Peyer's patch (tissue), 4 donors: ENCODE data around the gene NCKAP5. TPM values are rescaled to one million over a fixed set of nuclear protein-coding genes. Genes with fewer than 3 reads are reported as not detected.

Experiments
- DNase-seq, 3 donors: peaks; one replicate each; pipeline ENCODE4 v3.0.0-alpha.2; 2017 to 2019
- H3K27ac ChIP-seq, 4 donors: fragments of 200-600 bp; sonication (generic); one replicate each; pipeline ENCODE4 v1.5.1; 2016 to 2019
- H3K27me3 ChIP-seq, 2 donors: fragments of 200-600 bp; sonication (generic); one replicate each; pipeline ENCODE4 v1.5.1; 2019
- H3K36me3 ChIP-seq, 3 donors: fragments of 200-600 bp; sonication (generic); one replicate each; pipeline ENCODE4 v1.5.1; 2016 to 2019
- H3K4me1 ChIP-seq, 4 donors: fragments of 200-600 bp; sonication (generic); one replicate each; pipeline ENCODE4 v1.5.1; 2016 to 2019
- H3K4me3 ChIP-seq, 4 donors: fragments of 200-600 bp; sonication (generic); 1 replicate in 3 of 4; 2 replicates in 1 of 4; pipeline ENCODE4 v1.5.1; 2016 to 2019; ENCODE audit warnings: mild to moderate bottlenecking in 1 of 4
- H3K9me3 ChIP-seq, 4 donors: fragments of 200-600 bp; sonication (generic); one replicate each; pipeline ENCODE4 v1.5.1; 2016 to 2019; ENCODE audit warnings: mild to moderate bottlenecking in 1 of 4
- CTCF ChIP-seq, 6 experiments: fragments of 450-650 bp in 4 of 6; fragments of 200-600 bp in 2 of 6; sonication (generic) in 1 of 6; IDR thresholded peaks; one replicate each; pipeline ENCODE4 v1.5.1; 2017 to 2019; ENCODE audit warnings: antibody characterized with exemption in 6 of 6, mild to moderate bottlenecking in 3 of 6, moderate library complexity in 1 of 6
- POLR2A ChIP-seq, 2 donors: fragments of 450-650 bp; IDR thresholded peaks; one replicate each; pipeline ENCODE4 v1.5.1; 2017; ENCODE audit warnings: antibody characterized with exemption in 2 of 2, mild to moderate bottlenecking in 2 of 2, moderate library complexity in 2 of 2
- total RNA-seq, 4 donors: library from RNA; depleted of rRNA; stranded (reverse); fragments of >200 nt; gene quantifications; one replicate each; pipeline ENCODE4 v1.1.0, GENCODE V29; 2016

The NCKAP5 gene
- total RNA-seq, 4 donors from 2014 or later = 9.1 to 28.5 (median 22.5) TPM

- Histone ChIP-seq H3K36me3 (no peaks in the 10 kb centered on the region), H3K4me3 (no peak overlapping the region), H3K4me1 (peaks cover 0 to 5% (median 0%) of the 10 kb centered on the region in 4 donors), H3K9me3 (no peaks in the 10 kb centered on the region), H3K27ac (no peak overlapping the region), H3K27me3 (no peaks in the 10 kb centered on the region)
- no peak for TF ChIP-seq CTCF (IDR thresholded peaks at IDR 0.05)
- no peak for TF ChIP-seq POLR2A (IDR thresholded peaks at IDR 0.05)
- DNase-seq = no peak
These were observed 71.6 kb downstream of the NCKAP5 start for GRCh38 chr2:133496501-133497269.

- no peak for DNase-seq
- Histone ChIP-seq H3K4me1 (peaks cover 0 to 5% (median 0%) of the 10 kb centered on the region in 4 donors), H3K36me3 (no peaks in the 10 kb centered on the region), H3K27ac (no peak overlapping the region), H3K9me3 (no peaks in the 10 kb centered on the region), H3K27me3 (no peaks in the 10 kb centered on the region), H3K4me3 (no peak overlapping the region)
- TF ChIP-seq CTCF (IDR thresholded peaks at IDR 0.05) = no peak
- no peak for TF ChIP-seq POLR2A (IDR thresholded peaks at IDR 0.05)
These were observed 73.0 kb downstream of the NCKAP5 start for GRCh38 chr2:133495226-133495625.

GRCh38 chr2:133492719-133493380 is 75.4 kb downstream of the NCKAP5 start:
- peak overlapping the region in 1 of 4 donors; percentile 35 for H3K27ac ChIP-seq
- peak in 1 of 3 donors; percentile 51 for DNase-seq
- peaks cover 0 to 5% (median 0%) of the 10 kb centered on the region in 4 donors for H3K4me1 ChIP-seq
- no peaks in the 10 kb centered on the region for H3K9me3 ChIP-seq
- H3K36me3 ChIP-seq = no peaks in the 10 kb centered on the region
- H3K4me3 ChIP-seq = no peak overlapping the region
- no peaks in the 10 kb centered on the region for H3K27me3 ChIP-seq
- TF ChIP-seq POLR2A (IDR thresholded peaks at IDR 0.05) (no peak), CTCF (IDR thresholded peaks at IDR 0.05) (no peak)

GRCh38 chr2:133490411-133490980 is 77.8 kb downstream of the NCKAP5 start:
- Histone ChIP-seq H3K27ac (no peak overlapping the region), H3K9me3 (no peaks in the 10 kb centered on the region), H3K36me3 (no peaks in the 10 kb centered on the region), H3K4me1 (peaks cover 0 to 4% (median 0%) of the 10 kb centered on the region in 4 donors), H3K27me3 (no peaks in the 10 kb centered on the region), H3K4me3 (no peak overlapping the region)
- DNase-seq = no peak
- TF ChIP-seq CTCF (IDR thresholded peaks at IDR 0.05) = no peak
- TF ChIP-seq POLR2A (IDR thresholded peaks at IDR 0.05) = no peak

- Histone ChIP-seq H3K9me3 (no peaks in the 10 kb centered on the region), H3K27me3 (no peaks in the 10 kb centered on the region), H3K36me3 (no peaks in the 10 kb centered on the region), H3K4me1 (no peaks in the 10 kb centered on the region), H3K27ac (no peak overlapping the region), H3K4me3 (no peak overlapping the region)
- DNase-seq = peak in 1 of 3 donors; percentile 45
- TF ChIP-seq CTCF (IDR thresholded peaks at IDR 0.05) (no peak), POLR2A (IDR thresholded peaks at IDR 0.05) (no peak)
These were observed 78.4 kb downstream of the NCKAP5 start for GRCh38 chr2:133489641-133490410.
